IPS-NIHi7 (cell line): ENCODE measurements around the gene KCNIP3.

Experiments used
- DNase-seq: peaks from one replicate; pipeline ENCODE4 v3.0.0; 2012; ENCODE audit warnings: mixed read lengths; ENCODE audit errors: extremely low spot score

The KCNIP3 gene

GRCh38 chr2:95294579-95295250 lies 2.4 kb upstream of the KCNIP3 start:
- DNase-seq = no peak

GRCh38 chr2:95295376-95295775 lies 1.8 kb upstream of the KCNIP3 start:
- no peak for DNase-seq

- DNase-seq = no peak
These were observed 1.1 kb upstream of the KCNIP3 start for GRCh38 chr2:95296011-95296410.

- DNase-seq = no peak
These were observed 670 bp downstream of the KCNIP3 start for GRCh38 chr2:95297639-95298395.

GRCh38 chr2:95298486-95299111 lies 1.5 kb downstream of the KCNIP3 start:
- DNase-seq = no peak

- DNase-seq = no peak
These were observed 2.8 kb downstream of the KCNIP3 start for GRCh38 chr2:95299961-95300360.

GRCh38 chr2:95300450-95300849 lies 3.3 kb downstream of the KCNIP3 start:
- no peak for DNase-seq

GRCh38 chr2:95301186-95301585 lies 4.0 kb downstream of the KCNIP3 start:
- DNase-seq = no peak

GRCh38 chr2:95301876-95302641 lies 4.9 kb downstream of the KCNIP3 start:
- DNase-seq = no peak

GRCh38 chr2:95303191-95303919 lies 6.2 kb downstream of the KCNIP3 start:
- no peak for DNase-seq

GRCh38 chr2:95305380-95306061 lies 8.4 kb downstream of the KCNIP3 start:
- no peak for DNase-seq

GRCh38 chr2:95306336-95306895 lies 9.3 kb downstream of the KCNIP3 start:
- no peak for DNase-seq

- peak; percentile 37 for DNase-seq
These were observed 9.9 kb downstream of the KCNIP3 start for GRCh38 chr2:95307036-95307435.

GRCh38 chr2:95307878-95308277 lies 10.7 kb downstream of the KCNIP3 start:
- no peak for DNase-seq

- no peak for DNase-seq
These were observed 11.4 kb downstream of the KCNIP3 start for GRCh38 chr2:95308426-95308990.

GRCh38 chr2:95309599-95309998 lies 12.5 kb downstream of the KCNIP3 start:
- DNase-seq = no peak

- no peak for DNase-seq
These were observed 13.1 kb downstream of the KCNIP3 start for GRCh38 chr2:95310216-95310615.

GRCh38 chr2:95310651-95311050 lies 13.5 kb downstream of the KCNIP3 start:
- DNase-seq = no peak

- DNase-seq = no peak
These were observed 14.8 kb downstream of the KCNIP3 start for GRCh38 chr2:95311815-95312542.
